ENCODE measurements around the gene ZNF436.

- no peak for TF ChIP-seq POLR2A (IDR thresholded peaks at IDR 0.05)
- TF ChIP-seq, protein P1, sequence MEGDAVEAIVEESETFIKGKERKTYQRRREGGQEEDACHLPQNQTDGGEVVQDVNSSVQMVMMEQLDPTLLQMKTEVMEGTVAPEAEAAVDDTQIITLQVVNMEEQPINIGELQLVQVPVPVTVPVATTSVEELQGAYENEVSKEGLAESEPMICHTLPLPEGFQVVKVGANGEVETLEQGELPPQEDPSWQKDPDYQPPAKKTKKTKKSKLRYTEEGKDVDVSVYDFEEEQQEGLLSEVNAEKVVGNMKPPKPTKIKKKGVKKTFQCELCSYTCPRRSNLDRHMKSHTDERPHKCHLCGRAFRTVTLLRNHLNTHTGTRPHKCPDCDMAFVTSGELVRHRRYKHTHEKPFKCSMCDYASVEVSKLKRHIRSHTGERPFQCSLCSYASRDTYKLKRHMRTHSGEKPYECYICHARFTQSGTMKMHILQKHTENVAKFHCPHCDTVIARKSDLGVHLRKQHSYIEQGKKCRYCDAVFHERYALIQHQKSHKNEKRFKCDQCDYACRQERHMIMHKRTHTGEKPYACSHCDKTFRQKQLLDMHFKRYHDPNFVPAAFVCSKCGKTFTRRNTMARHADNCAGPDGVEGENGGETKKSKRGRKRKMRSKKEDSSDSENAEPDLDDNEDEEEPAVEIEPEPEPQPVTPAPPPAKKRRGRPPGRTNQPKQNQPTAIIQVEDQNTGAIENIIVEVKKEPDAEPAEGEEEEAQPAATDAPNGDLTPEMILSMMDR (IDR thresholded peaks at IDR 0.05): no peak
Observed at GRCh38 chr1:23357138-23357908, 12.3 kb downstream of the ZNF436 start.
